Loucy (cell line): ENCODE measurements around the gene CDS2.
"Not testable (repeated sequence)": the region's sequence is repeated elsewhere in the genome, so short reads cannot be mapped to it uniquely, and the experiment has no call there.

Experiments used
- H2AFZ ChIP-seq: fragments of 200-600 bp; sonication (generic); 2 replicates; pipeline ENCODE4 v1.6.0; 2016; ENCODE audit warnings: antibody characterized with exemption, mild to moderate bottlenecking, low read length, moderate library complexity
- H3F3A ChIP-seq: fragments of 200-600 bp; 2 replicates; pipeline ENCODE4 v1.6.0; 2016; ENCODE audit warnings: antibody characterized with exemption, low read depth, mild to moderate bottlenecking
- H3K27me3 ChIP-seq: fragments of 200-600 bp; sonication (generic); 2 replicates; pipeline ENCODE4 v1.6.1; 2014; ENCODE audit warnings: low read length, mild to moderate bottlenecking; ENCODE audit not compliant: insufficient read depth, poor library complexity, severe bottlenecking
- H3K36me3 ChIP-seq: fragments of 200-600 bp; sonication (generic); 2 replicates; pipeline ENCODE4 v1.6.1; 2016; ENCODE audit warnings: low read length; ENCODE audit not compliant: insufficient read depth
- H3K4me1 ChIP-seq: fragments of 200-600 bp; sonication (generic); 2 replicates; pipeline ENCODE4 v1.5.1; 2014; ENCODE audit warnings: low read length, mild to moderate bottlenecking; ENCODE audit not compliant: insufficient read depth, poor library complexity, severe bottlenecking
- H3K4me2 ChIP-seq: fragments of 200-600 bp; sonication (generic); 2 replicates; pipeline ENCODE4 v1.6.0; 2014; ENCODE audit warnings: antibody characterized with exemption, low read length, low read depth, mild to moderate bottlenecking; ENCODE audit not compliant: poor library complexity, severe bottlenecking
- H3K4me3 ChIP-seq: fragments of 200-600 bp; sonication (generic); 2 replicates; pipeline ENCODE4 v1.5.1; 2014; ENCODE audit warnings: low read length, mild to moderate bottlenecking, mixed read lengths; ENCODE audit not compliant: poor library complexity, severe bottlenecking
- H3K79me2 ChIP-seq: fragments of 200-600 bp; sonication (generic); 2 replicates; pipeline ENCODE4 v1.6.1; 2014; ENCODE audit warnings: low read length; ENCODE audit not compliant: insufficient read depth
- H3K9ac ChIP-seq: fragments of 200-600 bp; sonication (generic); 2 replicates; pipeline ENCODE4 v1.6.0; 2014; ENCODE audit warnings: mild to moderate bottlenecking, low read depth, low read length, moderate library complexity; ENCODE audit not compliant: poor library complexity, severe bottlenecking
- H3K9me2 ChIP-seq: fragments of 200-600 bp; sonication (generic); replicated peaks from 2 replicates; pipeline ENCODE4 v1.6.1; 2016; ENCODE audit warnings: low read depth, low read length, mixed read lengths
- H3K9me3 ChIP-seq: fragments of 200-600 bp; sonication (generic); 2 replicates; pipeline ENCODE4 v1.6.1; 2014; ENCODE audit warnings: mild to moderate bottlenecking, antibody characterized with exemption, low read length, low read depth; ENCODE audit not compliant: insufficient read depth
- H4K20me1 ChIP-seq: fragments of 200-600 bp; sonication (generic); 2 replicates; pipeline ENCODE4 v1.6.0; 2014; ENCODE audit warnings: antibody characterized with exemption, low read length, mild to moderate bottlenecking; ENCODE audit not compliant: insufficient read depth, poor library complexity, severe bottlenecking
- EZH2phosphoT487 ChIP-seq: fragments of 200-600 bp; IDR thresholded peaks from 2 replicates; pipeline ENCODE4 v1.6.1; 2018; ENCODE audit warnings: antibody characterized with exemption, mild to moderate bottlenecking, moderate library complexity, borderline replicate concordance
- TF ChIP-seq, protein P1 (sequence below): fragments of 200-600 bp; sonication (generic); conservative IDR thresholded peaks from 2 replicates; pipeline ENCODE4 v1.5.1; 2014; ENCODE audit warnings: mild to moderate bottlenecking, antibody characterized with exemption, low read length

CDS2 gene

DNA sequence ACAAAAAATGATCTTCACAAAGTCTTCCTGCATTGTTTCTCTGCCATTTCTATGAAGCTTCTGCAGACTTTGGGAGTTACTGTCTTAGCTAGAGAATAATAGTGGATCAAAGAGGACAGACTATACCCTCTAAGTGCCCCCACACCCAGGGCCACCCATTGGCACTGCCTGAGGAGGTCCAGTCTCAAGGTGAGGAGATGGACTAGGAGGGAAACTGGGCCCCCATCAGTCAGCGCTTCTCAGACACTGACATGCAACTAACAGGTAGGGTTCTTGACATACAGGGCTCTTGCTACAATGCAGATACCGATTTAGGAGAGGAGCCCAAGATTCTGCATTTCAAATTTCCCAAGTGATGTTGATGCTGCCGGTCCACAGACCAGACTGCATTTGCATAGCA lies 31.4 kb upstream of the CDS2 start:
- Histone ChIP-seq H3K4me1 (no peaks in the 10 kb centered on the region), H3K79me2 (no peaks in the 10 kb centered on the region), H3K36me3 (peaks cover 10% of the 10 kb centered on the region; the same call in 1 of the 2 replicates), H3K9ac (no peak overlapping the region), H3K4me2 (no peak overlapping the region), H2AFZ (no peak overlapping the region), H3K9me3 (no peaks in the 10 kb centered on the region), H4K20me1 (no peaks in the 10 kb centered on the region), H3K9me2 (no peaks in the 10 kb centered on the region), H3K4me3 (no peak overlapping the region), H3K27me3 (no peaks in the 10 kb centered on the region), H3F3A (no peaks in the 10 kb centered on the region)
- TF ChIP-seq, protein P1, sequence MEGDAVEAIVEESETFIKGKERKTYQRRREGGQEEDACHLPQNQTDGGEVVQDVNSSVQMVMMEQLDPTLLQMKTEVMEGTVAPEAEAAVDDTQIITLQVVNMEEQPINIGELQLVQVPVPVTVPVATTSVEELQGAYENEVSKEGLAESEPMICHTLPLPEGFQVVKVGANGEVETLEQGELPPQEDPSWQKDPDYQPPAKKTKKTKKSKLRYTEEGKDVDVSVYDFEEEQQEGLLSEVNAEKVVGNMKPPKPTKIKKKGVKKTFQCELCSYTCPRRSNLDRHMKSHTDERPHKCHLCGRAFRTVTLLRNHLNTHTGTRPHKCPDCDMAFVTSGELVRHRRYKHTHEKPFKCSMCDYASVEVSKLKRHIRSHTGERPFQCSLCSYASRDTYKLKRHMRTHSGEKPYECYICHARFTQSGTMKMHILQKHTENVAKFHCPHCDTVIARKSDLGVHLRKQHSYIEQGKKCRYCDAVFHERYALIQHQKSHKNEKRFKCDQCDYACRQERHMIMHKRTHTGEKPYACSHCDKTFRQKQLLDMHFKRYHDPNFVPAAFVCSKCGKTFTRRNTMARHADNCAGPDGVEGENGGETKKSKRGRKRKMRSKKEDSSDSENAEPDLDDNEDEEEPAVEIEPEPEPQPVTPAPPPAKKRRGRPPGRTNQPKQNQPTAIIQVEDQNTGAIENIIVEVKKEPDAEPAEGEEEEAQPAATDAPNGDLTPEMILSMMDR: no peak
- TF ChIP-seq EZH2phosphoT487: no peak

- no peaks in the 10 kb centered on the region for H3K27me3 ChIP-seq
- H3K9me2 ChIP-seq: no peaks in the 10 kb centered on the region
- H3K9ac ChIP-seq: no peak overlapping the region
- H3K36me3 ChIP-seq: peaks cover 10% of the 10 kb centered on the region; the same call in 1 of the 2 replicates
- no peak overlapping the region for H3K4me3 ChIP-seq
- H3K4me1 ChIP-seq: no peaks in the 10 kb centered on the region
- no peak overlapping the region for H2AFZ ChIP-seq
- H3K4me2 ChIP-seq: no peak overlapping the region
- no peaks in the 10 kb centered on the region for H4K20me1 ChIP-seq
- H3K9me3 ChIP-seq: no peaks in the 10 kb centered on the region
- H3F3A ChIP-seq: no peaks in the 10 kb centered on the region
- H3K79me2 ChIP-seq: no peaks in the 10 kb centered on the region
- TF ChIP-seq, protein P1: no peak
- TF ChIP-seq EZH2phosphoT487: no peak
These were observed 30.9 kb upstream of the CDS2 start for GRCh38 chr20:5095931-5096330.

DNA sequence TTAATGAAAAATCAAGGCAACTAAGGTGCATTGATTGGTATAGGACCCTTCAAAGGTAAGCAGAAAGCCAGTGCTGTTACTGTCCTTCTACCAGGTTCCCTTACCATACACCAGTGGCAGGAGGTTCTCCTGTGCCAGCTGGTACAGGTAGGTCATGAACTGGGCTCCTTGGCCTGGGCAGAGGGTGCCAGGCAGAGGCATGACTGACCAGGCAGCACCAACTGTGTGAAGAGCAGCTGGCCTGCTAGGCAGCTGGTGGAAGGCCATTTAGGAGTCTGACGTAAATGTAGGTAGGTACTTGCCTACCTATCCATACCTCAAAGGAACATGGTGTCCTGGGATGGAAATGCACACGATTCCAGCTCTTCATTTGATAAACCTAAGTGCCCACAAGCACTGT lies 30.3 kb upstream of the CDS2 start:
- TF ChIP-seq, protein P1: no peak
- no peak for TF ChIP-seq EZH2phosphoT487
- Histone ChIP-seq H3K9me3 (no peaks in the 10 kb centered on the region), H4K20me1 (no peaks in the 10 kb centered on the region), H2AFZ (no peak overlapping the region), H3K9ac (no peak overlapping the region), H3K79me2 (no peaks in the 10 kb centered on the region), H3K36me3 (peaks cover 10% of the 10 kb centered on the region; the same call in 1 of the 2 replicates), H3K4me1 (no peaks in the 10 kb centered on the region), H3K4me3 (no peak overlapping the region), H3K9me2 (no peaks in the 10 kb centered on the region), H3K4me2 (no peak overlapping the region), H3K27me3 (no peaks in the 10 kb centered on the region), H3F3A (no peaks in the 10 kb centered on the region)

DNA sequence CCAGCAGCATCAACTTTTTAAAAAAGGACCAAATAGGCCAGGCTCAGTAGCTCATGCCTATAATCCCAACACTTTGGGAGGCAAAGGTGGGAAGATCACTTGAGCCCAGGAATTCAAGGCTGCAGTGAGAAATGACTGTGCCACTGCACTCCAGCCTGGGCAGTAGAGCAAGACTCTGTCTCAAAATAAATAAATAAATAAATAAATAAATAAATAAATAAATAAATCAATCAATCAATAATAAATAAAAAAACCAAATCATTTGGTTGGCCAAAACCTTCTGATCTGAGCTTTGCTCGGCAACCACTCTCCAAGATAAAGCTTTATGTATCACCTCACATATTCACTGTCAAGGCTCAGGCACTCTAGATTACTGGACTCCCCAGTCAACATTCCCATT lies 27.8 kb upstream of the CDS2 start:
- not testable (repeated sequence) for H3K4me2 ChIP-seq, H3K9me3 ChIP-seq, H3K4me1 ChIP-seq, H2AFZ ChIP-seq, H3K9ac ChIP-seq, H3K79me2 ChIP-seq, H3K9me2 ChIP-seq, H3K4me3 ChIP-seq, H3K27me3 ChIP-seq, H4K20me1 ChIP-seq, H3F3A ChIP-seq
- H3K36me3 ChIP-seq: peaks cover 14% of the 10 kb centered on the region; the same call in 1 of the 2 replicates

GRCh38 chr20:5099909-5100308 lies 26.9 kb upstream of the CDS2 start:
- H3K27me3 ChIP-seq, H3K9ac ChIP-seq, H4K20me1 ChIP-seq, H3K79me2 ChIP-seq, H2AFZ ChIP-seq, H3K4me1 ChIP-seq, H3K4me2 ChIP-seq, H3F3A ChIP-seq, H3K4me3 ChIP-seq, H3K9me2 ChIP-seq, H3K9me3 ChIP-seq: not testable (repeated sequence)
- H3K36me3 ChIP-seq: peaks cover 14% of the 10 kb centered on the region; the same call in 1 of the 2 replicates
